Activated naive CD4-positive, alpha-beta T cell treated with Interleukin-2 at 50 U/mL for 16 hours (primary cell): Measurements from ENCODE around the gene UQCRQ.
"Not testable (repeated sequence)": the region's sequence is repeated elsewhere in the genome, so short reads cannot be mapped to it uniquely, and the experiment has no call there.

Experiments
- DNase-seq: peaks from one replicate; pipeline ENCODE4 v3.0.0-alpha.2; 2020

UQCRQ gene

GRCh38 chr5:132834057-132834456 is 32.4 kb upstream of the UQCRQ start:
- no peak for DNase-seq

- no peak for DNase-seq
Measured at GRCh38 chr5:132836852-132837251, 29.6 kb upstream of the UQCRQ start.

- no peak for DNase-seq
Measured at GRCh38 chr5:132837868-132838267, 28.6 kb upstream of the UQCRQ start.

- no peak for DNase-seq
Measured at GRCh38 chr5:132838516-132839282, 27.7 kb upstream of the UQCRQ start.

- no peak for DNase-seq
Measured at GRCh38 chr5:132839426-132840301, 26.8 kb upstream of the UQCRQ start.

- no peak for DNase-seq
Measured at GRCh38 chr5:132840313-132840712, 26.1 kb upstream of the UQCRQ start.

- no peak for DNase-seq
Measured at GRCh38 chr5:132840896-132841295, 25.5 kb upstream of the UQCRQ start.

GRCh38 chr5:132841305-132841704 is 25.1 kb upstream of the UQCRQ start:
- DNase-seq, result no peak

- no peak for DNase-seq
Measured at GRCh38 chr5:132848270-132848669, 18.2 kb upstream of the UQCRQ start.

- no peak for DNase-seq
Measured at GRCh38 chr5:132849347-132849746, 17.1 kb upstream of the UQCRQ start.

GRCh38 chr5:132850066-132850465 is 16.4 kb upstream of the UQCRQ start:
- no peak for DNase-seq

GRCh38 chr5:132853323-132853722 is 13.1 kb upstream of the UQCRQ start:
- no peak for DNase-seq

GRCh38 chr5:132853790-132854189 is 12.7 kb upstream of the UQCRQ start:
- DNase-seq, result no peak

- DNase-seq, result no peak
Measured at GRCh38 chr5:132854301-132854700, 12.1 kb upstream of the UQCRQ start.

GRCh38 chr5:132854992-132855391 is 11.4 kb upstream of the UQCRQ start:
- DNase-seq, result not testable (repeated sequence)

- no peak for DNase-seq
Measured at GRCh38 chr5:132856011-132856410, 10.4 kb upstream of the UQCRQ start.

GRCh38 chr5:132859889-132860437 is 6.5 kb upstream of the UQCRQ start:
- no peak for DNase-seq

GRCh38 chr5:132860742-132861141 is 5.7 kb upstream of the UQCRQ start:
- no peak for DNase-seq

- no peak for DNase-seq
Measured at GRCh38 chr5:132865668-132866341, 637 bp upstream of the UQCRQ start.

GRCh38 chr5:132867046-132867451 is 607 bp downstream of the UQCRQ start:
- DNase-seq, result no peak

- no peak for DNase-seq
Measured at GRCh38 chr5:132868754-132869153, 2.3 kb downstream of the UQCRQ start.

- DNase-seq, result no peak
Measured at GRCh38 chr5:132870801-132871200, 4.4 kb downstream of the UQCRQ start.
